Fibroblast of lung (primary cell): ENCODE measurements around the gene RIN3.

Experiments
- EZH2 ChIP-seq: IDR thresholded peaks from 2 replicates; pipeline ENCODE4 v1.5.1; 2012; ENCODE audit warnings: low read length, control low read depth, mild to moderate bottlenecking; ENCODE audit errors: missing control alignments
- TF ChIP-seq, protein P1 (sequence below), 2 donors: IDR thresholded peaks in 1 of 2; conservative IDR thresholded peaks in 1 of 2; 1 replicate in 1 of 2; 2 replicates in 1 of 2; pipeline ENCODE4 v1.5.1; 2011 to 2012; ENCODE audit warnings: low read length in 2 of 2, control low read depth in 1 of 2, inconsistent platforms in 1 of 2, low read depth in 1 of 2, mild to moderate bottlenecking in 1 of 2

GRCh38 chr14:92591346-92591745 lies 77.8 kb downstream of the RIN3 start:
- TF ChIP-seq, protein P1, sequence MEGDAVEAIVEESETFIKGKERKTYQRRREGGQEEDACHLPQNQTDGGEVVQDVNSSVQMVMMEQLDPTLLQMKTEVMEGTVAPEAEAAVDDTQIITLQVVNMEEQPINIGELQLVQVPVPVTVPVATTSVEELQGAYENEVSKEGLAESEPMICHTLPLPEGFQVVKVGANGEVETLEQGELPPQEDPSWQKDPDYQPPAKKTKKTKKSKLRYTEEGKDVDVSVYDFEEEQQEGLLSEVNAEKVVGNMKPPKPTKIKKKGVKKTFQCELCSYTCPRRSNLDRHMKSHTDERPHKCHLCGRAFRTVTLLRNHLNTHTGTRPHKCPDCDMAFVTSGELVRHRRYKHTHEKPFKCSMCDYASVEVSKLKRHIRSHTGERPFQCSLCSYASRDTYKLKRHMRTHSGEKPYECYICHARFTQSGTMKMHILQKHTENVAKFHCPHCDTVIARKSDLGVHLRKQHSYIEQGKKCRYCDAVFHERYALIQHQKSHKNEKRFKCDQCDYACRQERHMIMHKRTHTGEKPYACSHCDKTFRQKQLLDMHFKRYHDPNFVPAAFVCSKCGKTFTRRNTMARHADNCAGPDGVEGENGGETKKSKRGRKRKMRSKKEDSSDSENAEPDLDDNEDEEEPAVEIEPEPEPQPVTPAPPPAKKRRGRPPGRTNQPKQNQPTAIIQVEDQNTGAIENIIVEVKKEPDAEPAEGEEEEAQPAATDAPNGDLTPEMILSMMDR (conservative IDR thresholded peaks at IDR 0.05 in 1 of 2, IDR thresholded peaks at IDR 0.05 in 1 of 2; ENCODE audit: low read depth in 1 of 2, low read length in 2 of 2) = no peak
- TF ChIP-seq EZH2 = no peak
